OCI-LY7 (cell line): ENCODE measurements around the gene IGF1R.
A peak's percentile ranks its signal among the peaks of the same experiment; 100 is the strongest.

ENCODE experiments used
- EZH2phosphoT487 ChIP-seq: fragments of 200-600 bp; sonication (generic); IDR thresholded peaks from 2 replicates; pipeline ENCODE4 v1.6.1; 2018; ENCODE audit warnings: low read depth, borderline replicate concordance, mild to moderate bottlenecking, mixed run types, antibody characterized with exemption, low read length, moderate library complexity, mixed read lengths
- TF ChIP-seq, protein P1 (sequence below): fragments of 200-600 bp; sonication (generic); conservative IDR thresholded peaks from 2 replicates; pipeline ENCODE4 v1.5.1; 2014; ENCODE audit warnings: mild to moderate bottlenecking, antibody characterized with exemption, low read length, moderate library complexity, mixed read lengths

DNA sequence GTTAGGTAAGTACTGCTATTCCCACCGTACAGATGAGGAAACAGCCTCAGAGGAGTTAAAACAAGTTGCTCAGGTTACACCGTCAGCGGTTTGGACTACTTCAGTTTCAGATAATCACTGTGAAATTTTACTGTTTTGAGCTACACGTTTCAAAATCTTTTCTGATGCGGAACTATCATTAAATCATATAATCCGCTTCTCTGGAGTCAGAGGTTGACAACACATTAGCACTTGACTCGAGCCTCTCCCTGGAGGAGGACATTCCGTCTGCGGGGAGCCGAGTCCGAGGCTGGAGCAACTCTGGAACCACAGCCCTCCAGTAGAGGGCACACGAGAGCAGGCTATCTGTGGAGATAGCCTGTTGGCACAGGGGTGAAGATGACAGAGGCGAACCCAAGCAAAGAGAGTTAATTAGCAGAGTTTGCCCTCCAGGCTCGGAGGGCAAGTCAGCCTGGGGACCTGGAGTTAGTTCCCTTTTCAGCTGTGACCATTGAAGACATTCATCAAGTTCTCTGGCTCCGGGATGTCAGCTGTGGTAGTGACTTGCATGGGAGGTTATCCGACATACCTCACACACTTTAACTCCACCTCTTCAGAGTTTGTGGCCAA is 131.2 kb downstream of the IGF1R start:
- TF ChIP-seq, protein P1, sequence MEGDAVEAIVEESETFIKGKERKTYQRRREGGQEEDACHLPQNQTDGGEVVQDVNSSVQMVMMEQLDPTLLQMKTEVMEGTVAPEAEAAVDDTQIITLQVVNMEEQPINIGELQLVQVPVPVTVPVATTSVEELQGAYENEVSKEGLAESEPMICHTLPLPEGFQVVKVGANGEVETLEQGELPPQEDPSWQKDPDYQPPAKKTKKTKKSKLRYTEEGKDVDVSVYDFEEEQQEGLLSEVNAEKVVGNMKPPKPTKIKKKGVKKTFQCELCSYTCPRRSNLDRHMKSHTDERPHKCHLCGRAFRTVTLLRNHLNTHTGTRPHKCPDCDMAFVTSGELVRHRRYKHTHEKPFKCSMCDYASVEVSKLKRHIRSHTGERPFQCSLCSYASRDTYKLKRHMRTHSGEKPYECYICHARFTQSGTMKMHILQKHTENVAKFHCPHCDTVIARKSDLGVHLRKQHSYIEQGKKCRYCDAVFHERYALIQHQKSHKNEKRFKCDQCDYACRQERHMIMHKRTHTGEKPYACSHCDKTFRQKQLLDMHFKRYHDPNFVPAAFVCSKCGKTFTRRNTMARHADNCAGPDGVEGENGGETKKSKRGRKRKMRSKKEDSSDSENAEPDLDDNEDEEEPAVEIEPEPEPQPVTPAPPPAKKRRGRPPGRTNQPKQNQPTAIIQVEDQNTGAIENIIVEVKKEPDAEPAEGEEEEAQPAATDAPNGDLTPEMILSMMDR, result peak; percentile 95
- TF ChIP-seq EZH2phosphoT487, result no peak
